GM23338 (cell line): ENCODE data around the gene ST8SIA4. TPM values are rescaled to one million over a fixed set of nuclear protein-coding genes. Genes with fewer than 3 reads are reported as not detected.

Experiments
- ATAC-seq: fragments of 200-7000 bp; cut with Tn5 transposase; 3 replicates; pipeline ENCODE4 v1.9.1; 2020
- DNase-seq: peaks from one replicate; pipeline ENCODE4 v3.0.0-alpha.2; 2015; ENCODE audit warnings: low spot score
- H2AFZ ChIP-seq: fragments of 200-600 bp; sonication (generic); 2 replicates; pipeline ENCODE4 v1.8.0; 2016; ENCODE audit warnings: antibody characterized with exemption, mild to moderate bottlenecking, moderate library complexity
- H3F3A ChIP-seq: fragments of 200-600 bp; sonication (generic); replicated peaks from 2 replicates; pipeline ENCODE4 v1.8.0; 2017; ENCODE audit warnings: antibody characterized with exemption, mixed run types, low read depth
- H3K27ac ChIP-seq: fragments of 200-600 bp; sonication (generic); 2 replicates; pipeline ENCODE4 v1.6.1; 2016; ENCODE audit warnings: low read depth
- H3K27me3 ChIP-seq: fragments of 200-600 bp; sonication (generic); 2 replicates; pipeline ENCODE4 v1.8.0; 2016; ENCODE audit warnings: mild to moderate bottlenecking, mixed run types, moderate library complexity; ENCODE audit not compliant: insufficient read depth
- H3K36me3 ChIP-seq: fragments of 200-600 bp; sonication (generic); 2 replicates; pipeline ENCODE4 v1.8.0; 2016; ENCODE audit warnings: mild to moderate bottlenecking; ENCODE audit not compliant: insufficient read depth
- H3K4me1 ChIP-seq: fragments of 200-600 bp; sonication (generic); 2 replicates; pipeline ENCODE4 v1.8.0; 2016; ENCODE audit warnings: mild to moderate bottlenecking, moderate library complexity; ENCODE audit not compliant: insufficient read depth
- H3K4me2 ChIP-seq: fragments of 200-600 bp; sonication (generic); 2 replicates; pipeline ENCODE4 v1.7.1; 2017; ENCODE audit warnings: mixed run types
- H3K4me3 ChIP-seq: fragments of 200-600 bp; sonication (generic); 2 replicates; pipeline ENCODE4 v1.6.1; 2016; ENCODE audit warnings: mixed run types
- H3K79me2 ChIP-seq: fragments of 200-600 bp; sonication (generic); replicated peaks from 2 replicates; pipeline ENCODE4 v1.8.0; 2017; ENCODE audit warnings: mild to moderate bottlenecking; ENCODE audit not compliant: insufficient read depth
- H3K9me2 ChIP-seq: fragments of 200-600 bp; sonication (generic); 2 replicates; pipeline ENCODE4 v1.8.0; 2017; ENCODE audit not compliant: insufficient read depth
- H4K20me1 ChIP-seq: fragments of 200-600 bp; sonication (generic); replicated peaks from 2 replicates; pipeline ENCODE4 v1.8.0; 2017; ENCODE audit warnings: mild to moderate bottlenecking; ENCODE audit not compliant: insufficient read depth
- H3K27ac Mint-ChIP-seq: 2 replicates; pipeline ENCODE4 v1.8.0; 2020; ENCODE audit warnings: inconsistent platforms, mild to moderate bottlenecking, moderate library complexity, mixed read lengths
- H3K27me3 Mint-ChIP-seq: 3 replicates; pipeline ENCODE4 v1.8.0; 2022; ENCODE audit warnings: low read depth, mild to moderate bottlenecking, moderate library complexity, mixed read lengths, inconsistent platforms; ENCODE audit not compliant: insufficient read depth, poor library complexity
- H3K36me3 Mint-ChIP-seq: 3 replicates; pipeline ENCODE4 v1.8.0; 2021; ENCODE audit warnings: low read depth, mild to moderate bottlenecking, inconsistent platforms, moderate library complexity, mixed read lengths
- H3K4me1 Mint-ChIP-seq: 3 replicates; pipeline ENCODE4 v1.8.0; 2020; ENCODE audit warnings: mild to moderate bottlenecking, inconsistent platforms, mixed read lengths
- H3K4me3 Mint-ChIP-seq: 3 replicates; pipeline ENCODE4 v1.8.0; 2021; ENCODE audit warnings: moderate library complexity, mild to moderate bottlenecking, inconsistent platforms, mixed read lengths
- H3K9me3 Mint-ChIP-seq: 3 replicates; pipeline ENCODE4 v1.8.0; 2020; ENCODE audit warnings: moderate library complexity, mild to moderate bottlenecking, inconsistent platforms, mixed read lengths
- CREB1 ChIP-seq: fragments of 250-450 bp; sonication (Bioruptor Pico); IDR thresholded peaks from 2 replicates; pipeline ENCODE4 v1.5.0; 2020; ENCODE audit warnings: low read depth, mild to moderate bottlenecking, moderate library complexity
- CTCF ChIP-seq, 2 experiments: fragments of 200-600 bp in 1 of 2; sonication (generic) in 1 of 2; conservative IDR thresholded peaks; 2 replicates each; pipeline versions ENCODE4 v1.5.1 to v1.6.1; 2016 to 2017; ENCODE audit warnings: antibody characterized with exemption in 2 of 2, low read depth in 2 of 2, mild to moderate bottlenecking in 2 of 2, moderate library complexity in 1 of 2
- ETS1 ChIP-seq: IDR thresholded peaks from 2 replicates; pipeline ENCODE4 v1.6.1; 2016; ENCODE audit warnings: antibody characterized with exemption
- EZH2 ChIP-seq: fragments of 200-600 bp; sonication (generic); IDR thresholded peaks from one replicate; pipeline ENCODE4 v1.8.0; 2017; ENCODE audit warnings: antibody characterized with exemption, mild to moderate bottlenecking, low read depth; ENCODE audit not compliant: unreplicated experiment
- EZH2phosphoT487 ChIP-seq: fragments of 200-600 bp; sonication (generic); IDR thresholded peaks from one replicate; pipeline ENCODE4 v1.8.1; 2018; ENCODE audit warnings: antibody characterized with exemption; ENCODE audit not compliant: unreplicated experiment
- JUNB ChIP-seq: IDR thresholded peaks from one replicate; pipeline ENCODE4 v1.6.1; 2016; ENCODE audit warnings: antibody characterized with exemption; ENCODE audit not compliant: unreplicated experiment
- NANOG ChIP-seq: IDR thresholded peaks from 2 replicates; pipeline ENCODE4 v1.6.1; 2016; ENCODE audit warnings: antibody characterized with exemption, borderline replicate concordance
- POLR2AphosphoS5 ChIP-seq: IDR thresholded peaks from 2 replicates; pipeline ENCODE4 v1.6.1; 2016; ENCODE audit warnings: antibody characterized with exemption, low read depth
- REST ChIP-seq: IDR thresholded peaks from one replicate; pipeline ENCODE4 v1.6.1; 2018; ENCODE audit warnings: antibody characterized with exemption; ENCODE audit not compliant: unreplicated experiment
- STAT1 ChIP-seq: IDR thresholded peaks from one replicate; pipeline ENCODE4 v1.6.1; 2016; ENCODE audit warnings: antibody characterized with exemption; ENCODE audit not compliant: unreplicated experiment
- ZNF114 ChIP-seq: fragments of 250-450 bp; sonication (Bioruptor Pico); IDR thresholded peaks from 2 replicates; pipeline ENCODE4 v1.5.0; 2020; ENCODE audit warnings: mild to moderate bottlenecking, moderate library complexity
- ZNF331 ChIP-seq: fragments of 250-450 bp; sonication (Bioruptor Pico); IDR thresholded peaks from 2 replicates; pipeline ENCODE4 v1.5.0; 2020; ENCODE audit warnings: low read depth, mild to moderate bottlenecking, moderate library complexity
- ZNF462 ChIP-seq: fragments of 250-450 bp; sonication (Bioruptor Pico); IDR thresholded peaks from 2 replicates; pipeline ENCODE4 v1.5.0; 2020; ENCODE audit warnings: mild to moderate bottlenecking, moderate library complexity
- polyA plus RNA-seq: library from polyadenylated mRNA; unstranded; fragments of >200 nt; fragmentation: Nextera tagmentation; extraction: Ambion mirVana; gene quantifications from 2 replicates; pipeline ENCODE4 v1.2.1, GENCODE V29; 2016
- total RNA-seq: library from RNA; depleted of rRNA; stranded (reverse); fragments of >200 nt; shearing (Covaris generic); gene quantifications from 2 replicates; pipeline ENCODE4 v1.2.3, GENCODE V29; 2014

Gene ST8SIA4
- total and polyA plus RNA-seq, 2 experiments from 2014 or later: 0.11 to 0.28 TPM

- Histone ChIP-seq H3K4me1 (peaks cover 21% of the 10 kb centered on the region), H3F3A (no peaks in the 10 kb centered on the region), H3K9me2 (no peaks in the 10 kb centered on the region), H4K20me1 (no peaks in the 10 kb centered on the region), H3K79me2 (no peaks in the 10 kb centered on the region), H3K27me3 (no peaks in the 10 kb centered on the region), H3K4me3 (no peak overlapping the region), H2AFZ (no peak overlapping the region), H3K4me2 (no peak overlapping the region), H3K27ac (no peak overlapping the region), H3K36me3 (no peaks in the 10 kb centered on the region)
- H3K4me3 Mint-ChIP-seq: no peak overlapping the region
- ATAC-seq (no peak), DNase-seq (no peak)
- no peak overlapping the region for H3K27ac Mint-ChIP-seq
- H3K27me3 Mint-ChIP-seq: no peaks in the 10 kb centered on the region
- H3K9me3 Mint-ChIP-seq: no peaks in the 10 kb centered on the region
- TF ChIP-seq EZH2phosphoT487 (no peak), EZH2 (no peak), JUNB (no peak), POLR2AphosphoS5 (no peak), ETS1 (no peak), ZNF114 (CRISPR knock-in tag) (no peak), CTCF (conservative IDR thresholded peaks at IDR 0.05; ENCODE audit: low read depth in 2 of 2) (no peak), ZNF331 (CRISPR knock-in tag) (no peak), ZNF462 (CRISPR knock-in tag) (no peak), STAT1 (no peak), REST (no peak), NANOG (no peak), CREB1 (CRISPR knock-in tag) (no peak)
- H3K4me1 Mint-ChIP-seq: peaks cover 23% of the 10 kb centered on the region; the same call in 2 of the 3 replicates
- no peaks in the 10 kb centered on the region for H3K36me3 Mint-ChIP-seq
These were observed 75.6 kb downstream of the ST8SIA4 start for GRCh38 chr5:100827481-100827889.
